WERI-Rb-1 (cell line): Measurements from ENCODE around the gene IGF2.
A peak's percentile ranks its signal among the peaks of the same experiment; 100 is the strongest.
"Not testable (repeated sequence)": the region's sequence is repeated elsewhere in the genome, so short reads cannot be mapped to it uniquely, and the experiment has no call there.

ENCODE experiments used
- DNase-seq: peaks from one replicate; pipeline ENCODE4 v3.0.0-alpha.2; 2020
- H3K27ac ChIP-seq: fragments of 250-450 bp; sonication (Bioruptor Pico); 2 replicates; pipeline ENCODE4 v1.5.1; 2020; ENCODE audit warnings: mild to moderate bottlenecking, moderate library complexity
- H3K27me3 ChIP-seq: fragments of 250-450 bp; sonication (Bioruptor Pico); 2 replicates; pipeline ENCODE4 v1.5.1; 2021; ENCODE audit warnings: mild to moderate bottlenecking, low read depth, moderate library complexity; ENCODE audit not compliant: insufficient read depth, severe bottlenecking
- H3K36me3 ChIP-seq: fragments of 250-450 bp; sonication (Bioruptor Pico); 2 replicates; pipeline ENCODE4 v1.5.1; 2020; ENCODE audit warnings: mild to moderate bottlenecking, moderate library complexity
- H3K4me3 ChIP-seq: 2 replicates; pipeline ENCODE4 v1.5.1; 2011; ENCODE audit warnings: low read depth, mild to moderate bottlenecking, control low read depth, low read length
- H3K9me3 ChIP-seq: fragments of 250-450 bp; sonication (Bioruptor Pico); 2 replicates; pipeline ENCODE4 v1.5.1; 2021; ENCODE audit warnings: mild to moderate bottlenecking, moderate library complexity; ENCODE audit not compliant: severe bottlenecking
- TF ChIP-seq, protein P1 (sequence below): IDR thresholded peaks from 2 replicates; pipeline ENCODE4 v1.5.1; 2011; ENCODE audit warnings: low read depth, mild to moderate bottlenecking, control low read depth, inconsistent platforms, low read length

The IGF2 gene

DNA sequence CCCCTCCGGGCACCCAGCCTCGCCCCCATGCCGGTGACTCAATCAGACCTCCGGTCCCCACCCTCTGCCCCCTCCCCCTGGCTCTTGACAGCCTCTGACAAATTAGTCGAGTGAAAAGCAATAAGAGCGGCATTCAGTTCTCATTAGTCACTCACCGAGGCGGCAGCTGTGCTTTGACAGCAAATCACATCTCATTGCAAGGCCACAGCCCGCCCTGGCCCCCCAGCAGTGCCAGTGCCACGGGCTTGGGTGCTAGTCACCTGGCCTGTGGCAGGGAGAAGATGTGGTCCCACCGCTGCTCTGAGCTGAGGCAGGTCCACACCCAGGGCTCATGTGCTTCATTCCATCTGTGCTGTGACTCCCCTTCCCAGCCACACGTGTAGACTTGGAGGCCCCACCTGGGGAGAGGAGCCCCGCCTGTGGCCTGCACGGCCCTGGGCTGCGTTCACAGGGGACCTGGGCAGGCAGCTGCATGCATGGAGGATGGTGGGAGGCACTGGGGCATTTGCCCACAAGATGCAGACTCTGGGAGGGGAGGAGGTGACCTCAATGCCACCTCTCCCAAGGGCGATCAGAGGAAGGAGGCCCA, 39.8 kb upstream of the IGF2 start:
- Histone ChIP-seq H3K27ac (no peak overlapping the region), H3K27me3 (no peaks in the 10 kb centered on the region), H3K36me3 (no peaks in the 10 kb centered on the region), H3K4me3 (no peak overlapping the region), H3K9me3 (no peaks in the 10 kb centered on the region)
- TF ChIP-seq, protein P1, sequence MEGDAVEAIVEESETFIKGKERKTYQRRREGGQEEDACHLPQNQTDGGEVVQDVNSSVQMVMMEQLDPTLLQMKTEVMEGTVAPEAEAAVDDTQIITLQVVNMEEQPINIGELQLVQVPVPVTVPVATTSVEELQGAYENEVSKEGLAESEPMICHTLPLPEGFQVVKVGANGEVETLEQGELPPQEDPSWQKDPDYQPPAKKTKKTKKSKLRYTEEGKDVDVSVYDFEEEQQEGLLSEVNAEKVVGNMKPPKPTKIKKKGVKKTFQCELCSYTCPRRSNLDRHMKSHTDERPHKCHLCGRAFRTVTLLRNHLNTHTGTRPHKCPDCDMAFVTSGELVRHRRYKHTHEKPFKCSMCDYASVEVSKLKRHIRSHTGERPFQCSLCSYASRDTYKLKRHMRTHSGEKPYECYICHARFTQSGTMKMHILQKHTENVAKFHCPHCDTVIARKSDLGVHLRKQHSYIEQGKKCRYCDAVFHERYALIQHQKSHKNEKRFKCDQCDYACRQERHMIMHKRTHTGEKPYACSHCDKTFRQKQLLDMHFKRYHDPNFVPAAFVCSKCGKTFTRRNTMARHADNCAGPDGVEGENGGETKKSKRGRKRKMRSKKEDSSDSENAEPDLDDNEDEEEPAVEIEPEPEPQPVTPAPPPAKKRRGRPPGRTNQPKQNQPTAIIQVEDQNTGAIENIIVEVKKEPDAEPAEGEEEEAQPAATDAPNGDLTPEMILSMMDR: no peak
- no peak for DNase-seq

DNA sequence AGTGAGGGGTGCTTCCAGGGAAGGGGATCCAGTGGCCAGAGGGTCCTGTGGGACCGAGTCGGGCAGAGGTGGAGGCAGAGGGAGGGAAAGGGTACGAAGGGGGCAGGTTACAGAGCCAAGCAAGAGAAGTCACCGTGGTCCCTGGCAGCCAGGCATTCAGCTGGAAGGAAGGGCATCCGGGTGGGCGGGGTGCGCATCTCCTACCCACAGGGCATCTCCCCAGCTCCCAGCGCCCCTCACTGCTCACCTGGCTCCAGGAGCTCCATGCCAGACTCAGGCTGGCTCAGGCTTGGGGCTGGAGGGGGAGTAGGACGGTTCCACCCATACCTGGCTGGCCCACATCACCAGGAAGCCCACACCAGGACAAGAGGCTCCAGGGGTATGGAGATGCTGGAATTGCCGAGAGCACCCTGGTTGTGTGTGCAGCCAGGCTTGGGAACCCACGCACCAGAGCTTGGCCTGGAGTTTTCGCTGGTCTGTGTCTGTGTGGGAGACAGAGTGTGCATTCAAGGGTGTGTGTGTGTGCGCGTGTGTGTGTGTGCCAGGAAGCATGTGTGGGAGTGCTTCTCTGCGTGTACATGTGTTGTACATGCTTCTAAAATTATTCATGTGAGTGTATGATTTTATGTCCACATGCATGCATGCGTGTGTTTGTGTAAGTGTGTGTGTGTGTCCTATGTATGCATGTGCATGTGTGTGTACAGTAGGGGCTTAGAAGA, 39.0 kb upstream of the IGF2 start:
- not testable (repeated sequence) for H3K4me3 ChIP-seq, DNase-seq, H3K27ac ChIP-seq, H3K36me3 ChIP-seq, H3K27me3 ChIP-seq, H3K9me3 ChIP-seq

DNA sequence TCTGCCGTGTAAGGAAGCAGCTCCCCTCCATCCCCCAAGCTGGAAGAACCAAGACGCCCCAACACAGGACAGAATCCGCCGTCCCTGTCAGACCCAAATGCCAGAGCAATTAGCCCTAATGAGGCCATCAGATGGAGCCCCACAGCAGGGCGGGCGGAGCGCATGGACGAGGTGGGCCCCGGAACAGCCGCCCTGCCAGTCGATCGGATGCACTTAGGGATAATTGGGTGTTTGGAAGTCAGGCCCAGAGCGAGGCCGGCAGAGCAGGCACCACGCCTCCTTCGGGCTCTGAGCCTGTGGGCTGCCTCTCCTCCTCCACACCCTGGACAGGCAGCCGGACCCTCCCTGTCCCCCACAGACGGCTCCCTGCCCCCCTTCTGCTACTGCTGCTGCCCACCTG, 37.9 kb upstream of the IGF2 start:
- TF ChIP-seq, protein P1: no peak
- Histone ChIP-seq H3K27ac (no peak overlapping the region), H3K27me3 (peaks cover 4% of the 10 kb centered on the region), H3K36me3 (no peaks in the 10 kb centered on the region), H3K9me3 (no peaks in the 10 kb centered on the region), H3K4me3 (no peak overlapping the region)
- peak; percentile 41 for DNase-seq

DNA sequence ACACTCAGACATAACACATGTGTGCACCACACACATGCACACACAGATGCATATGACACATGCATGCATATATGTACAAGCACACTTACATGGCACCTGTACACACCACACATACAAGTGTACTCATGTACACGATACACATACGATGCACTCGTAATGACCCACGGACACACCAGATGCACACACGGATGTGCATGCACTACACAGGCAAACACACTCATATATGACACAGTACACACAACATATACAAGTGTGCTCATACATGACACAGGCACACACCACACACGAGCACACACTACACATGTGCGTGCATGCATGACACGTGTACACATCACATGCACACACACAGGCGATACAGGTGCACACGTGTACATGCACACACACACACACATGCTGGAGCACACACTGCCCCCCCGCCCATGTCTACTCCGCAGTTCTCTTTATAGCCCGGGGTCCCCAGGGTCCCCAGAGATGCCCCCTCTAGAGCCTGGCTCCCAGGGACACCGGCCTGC, 37.3 kb upstream of the IGF2 start:
- DNase-seq: no peak
- H3K36me3 ChIP-seq: no peaks in the 10 kb centered on the region
- no peaks in the 10 kb centered on the region for H3K9me3 ChIP-seq
- no peak overlapping the region for H3K27ac ChIP-seq
- peaks cover 5% of the 10 kb centered on the region for H3K27me3 ChIP-seq
- no peak overlapping the region for H3K4me3 ChIP-seq
- TF ChIP-seq, protein P1: no peak

DNA sequence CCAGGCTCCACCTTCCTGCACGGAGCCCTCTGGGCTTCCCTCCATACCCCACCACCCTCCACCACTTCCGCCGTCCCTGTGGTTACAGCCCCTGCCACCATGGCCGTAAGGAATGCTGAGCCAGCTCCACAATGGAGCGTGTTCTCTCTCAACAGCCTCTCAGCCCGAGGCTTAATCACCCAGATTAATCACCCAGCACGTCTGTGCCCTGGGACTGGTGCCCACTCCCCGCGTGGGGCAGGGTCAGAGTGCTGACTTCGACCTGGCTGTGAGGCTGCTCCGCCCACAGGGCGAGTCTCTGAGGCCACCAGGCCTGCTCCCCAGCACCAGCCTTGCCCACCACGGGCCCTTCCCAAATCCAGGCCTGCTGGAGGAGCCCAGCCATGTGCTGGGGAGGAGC, 36.5 kb upstream of the IGF2 start:
- no peak for DNase-seq
- Histone ChIP-seq H3K27ac (no peak overlapping the region), H3K4me3 (no peak overlapping the region)

DNA sequence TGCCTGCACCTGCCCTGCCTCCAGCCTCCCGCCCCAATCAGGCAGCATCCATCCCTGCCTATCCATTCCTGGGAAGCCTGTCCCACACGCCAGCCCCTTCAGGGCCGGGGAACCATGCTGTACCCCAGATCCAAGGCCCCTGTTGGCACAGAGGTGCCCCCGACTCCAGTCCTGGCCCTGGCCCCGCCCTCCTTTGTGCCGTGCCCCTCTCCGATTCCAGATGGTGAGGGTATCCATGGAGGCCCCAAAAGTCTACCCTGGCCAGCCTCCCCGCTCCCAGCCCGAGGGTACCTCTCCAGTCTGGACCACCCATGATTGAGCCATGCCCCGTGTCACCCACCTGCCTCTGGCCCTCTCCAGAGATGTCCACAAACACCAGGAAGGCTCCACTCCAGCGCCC, 35.2 kb upstream of the IGF2 start:
- no peak for DNase-seq
- TF ChIP-seq, protein P1: no peak

More for the DNA sequence above, 36.5 kb upstream of the IGF2 start:
- Histone ChIP-seq H3K36me3 (no peaks in the 10 kb centered on the region), H3K27me3 (peaks cover 5% of the 10 kb centered on the region), H3K9me3 (no peaks in the 10 kb centered on the region)
- TF ChIP-seq, protein P1: no peak

More for the DNA sequence above, 35.2 kb upstream of the IGF2 start:
- no peak overlapping the region for H3K27ac ChIP-seq
- no peaks in the 10 kb centered on the region for H3K9me3 ChIP-seq
- H3K27me3 ChIP-seq: peaks cover 13% of the 10 kb centered on the region
- no peak overlapping the region for H3K4me3 ChIP-seq
- no peaks in the 10 kb centered on the region for H3K36me3 ChIP-seq
